Heart right ventricle (tissue), 16 donors: ENCODE results near the gene AQP7. TPM values are rescaled to one million over a fixed set of nuclear protein-coding genes. Genes with fewer than 3 reads are reported as not detected.

Source experiments
- ATAC-seq, 8 donors: fragments of 200-7000 bp; cut with Tn5 transposase; one replicate each; pipeline ENCODE4 v1.9.1; 2020; ENCODE audit warnings: mild to moderate bottlenecking in 8 of 8, moderate library complexity in 8 of 8, moderate number of reproducible peaks in 1 of 8
- DNase-seq, 2 donors: peaks; one replicate each; pipeline ENCODE4 v3.0.0-alpha.2; 2020
- H3K27ac ChIP-seq, 10 donors: fragments of 200-600 bp; sonication (generic) in 2 of 10; one replicate each; pipeline versions ENCODE4 v1.5.0 to v1.8.0; 2020 to 2022; ENCODE audit warnings: mild to moderate bottlenecking in 3 of 10
- H3K27me3 ChIP-seq, 7 donors: fragments of 200-600 bp; one replicate each; pipeline ENCODE4 v1.8.0; 2021 to 2022; ENCODE audit warnings: mild to moderate bottlenecking in 2 of 7
- H3K36me3 ChIP-seq, 9 donors: fragments of 200-600 bp; sonication (generic) in 1 of 9; one replicate each; pipeline versions ENCODE4 v1.5.0 to v1.8.0; 2020 to 2022; ENCODE audit warnings: mild to moderate bottlenecking in 2 of 9
- H3K4me1 ChIP-seq, 9 donors: fragments of 200-600 bp; sonication (generic) in 1 of 9; one replicate each; pipeline versions ENCODE4 v1.5.0 to v1.8.0; 2020 to 2022; ENCODE audit warnings: mild to moderate bottlenecking in 4 of 9
- H3K4me3 ChIP-seq, 10 donors: fragments of 200-600 bp; sonication (generic) in 2 of 10; one replicate each; pipeline versions ENCODE4 v1.5.0 to v1.8.0; 2020 to 2022; ENCODE audit warnings: mild to moderate bottlenecking in 7 of 10, moderate library complexity in 2 of 10
- H3K9me3 ChIP-seq, 11 donors: fragments of 200-600 bp in 10 of 11; sonication (generic) in 2 of 11; one replicate each; pipeline versions ENCODE4 v1.5.0 to v1.8.0; 2013 to 2022; ENCODE audit warnings: mild to moderate bottlenecking in 2 of 11, control low read depth in 1 of 11, moderate library complexity in 1 of 11
- WGBS, 2 donors: extraction: QIAGEN DNeasy Blood & Tissue Kit; methylation state at CpG; one replicate each; pipeline ENCODE4 v1.1.7; 2013; ENCODE audit warnings: inconsistent platforms in 1 of 2; 5-methylcytosine and 5-hydroxymethylcytosine counted together
- intact Hi-C, 10 donors: fragments of 100-400 bp; cut with DNase I; formaldehyde crosslinking; loops; one replicate each; pipeline versions ENCODE4 v1.11.1 to v1.14.2; 2022
- polyA plus RNA-seq, 2 donors: library from polyadenylated mRNA; stranded (reverse); fragments of 200-250 nt; gene quantifications; one replicate each; pipeline ENCODE4 v1.2.3, GENCODE V29; 2013
- total RNA-seq, 10 donors: library from RNA; stranded (reverse); fragmentation: NEBNext Ultra II Directional in 3 of 10; extraction: Animal tissue kit (Norgen Biotek cat#: 25700) in 3 of 10; gene quantifications; one replicate each; pipeline versions ENCODE4 v1.2.1 to v1.2.4, GENCODE V29; 2021 to 2023
- TF ChIP-seq, protein P1 (sequence below), 9 donors: fragments of 200-600 bp; sonication (generic) in 2 of 9; IDR thresholded peaks; one replicate each; pipeline versions ENCODE4 v1.5.0 to v1.8.0; 2021 to 2022; ENCODE audit warnings: antibody characterized with exemption in 9 of 9, mild to moderate bottlenecking in 5 of 9, moderate library complexity in 1 of 9
- donor health status: Arrhythmogenic right ventricular cardiomyopathy.
- donor health status: ischemic (EF 13 %, LVEDD 7.1; RV severe dilation, severe dysfunction).
- donor health status: healthy with polysubstance abuse.
- donor health status: DM: no; HTN: yes; CAD: no.
- donor health status: DM: no; HTN: no; CAD: no.
- donor health status: ischemic (EF 25% LVEDD 6.9; RV normal size, moderate dysfunction).
- donor health status: ischemic (EF 25% LVEDD 5.7; RV mildly dilated, moderate dysfunction).
- donor health status: healthy.
- donor health status: DM: yes; HTN: yes; CAD: no.
- donor health status: Ischemic cardiomyopathy.
- donor health status: ischemic (EF 35%, LVEDD 5.7; RV mildly dilated, moderate dysfunction).
- donor health status: nonischemic (EF 11% LVEDD 7.7; RV severe dilation, severe dysfunction).
- donor health status: DM: yes; HTN: yes; CAD: no.
- donor health status: PGD.
- donor health status: ischemic (EF 29% LVEDD 5.4; RV normal size, mild dysfunction).
- donor health status: nonischemic (EF 23%, LVEDD 6.1; RV moderate dilation, normal function).

Gene AQP7
- total and polyA plus RNA-seq, 12 donors, result 28.2 to 255 (median 133) TPM

DNA sequence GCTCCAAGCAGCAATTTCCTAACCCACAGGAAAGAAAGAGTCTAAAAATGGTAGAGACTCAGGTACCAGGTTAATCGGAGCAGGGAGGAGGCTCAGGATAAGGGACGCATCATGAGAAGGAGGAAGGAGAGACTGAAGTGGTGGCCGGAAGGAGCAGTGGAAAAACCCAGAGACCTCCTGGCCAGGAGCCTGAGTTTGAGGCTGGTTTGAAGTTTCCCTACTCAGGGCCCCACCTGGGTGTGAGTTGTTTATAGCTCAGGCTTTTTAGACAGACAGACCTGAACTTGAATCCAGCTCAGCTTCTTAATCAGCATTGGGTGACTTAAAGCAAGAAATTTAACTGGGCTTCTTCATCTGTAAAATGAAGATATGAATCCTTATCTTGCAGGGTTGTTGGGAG lies 11.9 kb upstream of the AQP7 start:
- H3K27ac ChIP-seq, result no peak overlapping the region
- TF ChIP-seq, protein P1, sequence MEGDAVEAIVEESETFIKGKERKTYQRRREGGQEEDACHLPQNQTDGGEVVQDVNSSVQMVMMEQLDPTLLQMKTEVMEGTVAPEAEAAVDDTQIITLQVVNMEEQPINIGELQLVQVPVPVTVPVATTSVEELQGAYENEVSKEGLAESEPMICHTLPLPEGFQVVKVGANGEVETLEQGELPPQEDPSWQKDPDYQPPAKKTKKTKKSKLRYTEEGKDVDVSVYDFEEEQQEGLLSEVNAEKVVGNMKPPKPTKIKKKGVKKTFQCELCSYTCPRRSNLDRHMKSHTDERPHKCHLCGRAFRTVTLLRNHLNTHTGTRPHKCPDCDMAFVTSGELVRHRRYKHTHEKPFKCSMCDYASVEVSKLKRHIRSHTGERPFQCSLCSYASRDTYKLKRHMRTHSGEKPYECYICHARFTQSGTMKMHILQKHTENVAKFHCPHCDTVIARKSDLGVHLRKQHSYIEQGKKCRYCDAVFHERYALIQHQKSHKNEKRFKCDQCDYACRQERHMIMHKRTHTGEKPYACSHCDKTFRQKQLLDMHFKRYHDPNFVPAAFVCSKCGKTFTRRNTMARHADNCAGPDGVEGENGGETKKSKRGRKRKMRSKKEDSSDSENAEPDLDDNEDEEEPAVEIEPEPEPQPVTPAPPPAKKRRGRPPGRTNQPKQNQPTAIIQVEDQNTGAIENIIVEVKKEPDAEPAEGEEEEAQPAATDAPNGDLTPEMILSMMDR (IDR thresholded peaks at IDR 0.05), result no peak
- H3K4me1 ChIP-seq, result peaks cover 4 to 14% (median 8%) of the 10 kb centered on the region in 9 donors
- no peaks in the 10 kb centered on the region for H3K36me3 ChIP-seq
- DNase-seq, result no peak
- intact Hi-C loops, result loop anchor here in 4 of 10 donors (2.0 to 5.0 kb wide), 3 partner anchors 33 to 39 kb away; partner anchors contain the start of gene AQP3 (in 1 of the 4)
- no peaks in the 10 kb centered on the region for H3K9me3 ChIP-seq
- H3K27me3 ChIP-seq, result no peaks in the 10 kb centered on the region
- no peak for ATAC-seq
- no peak overlapping the region for H3K4me3 ChIP-seq
- WGBS, 2 donors, result 49 to 51% methylated on average over 3 of the region's 3 CpGs

DNA sequence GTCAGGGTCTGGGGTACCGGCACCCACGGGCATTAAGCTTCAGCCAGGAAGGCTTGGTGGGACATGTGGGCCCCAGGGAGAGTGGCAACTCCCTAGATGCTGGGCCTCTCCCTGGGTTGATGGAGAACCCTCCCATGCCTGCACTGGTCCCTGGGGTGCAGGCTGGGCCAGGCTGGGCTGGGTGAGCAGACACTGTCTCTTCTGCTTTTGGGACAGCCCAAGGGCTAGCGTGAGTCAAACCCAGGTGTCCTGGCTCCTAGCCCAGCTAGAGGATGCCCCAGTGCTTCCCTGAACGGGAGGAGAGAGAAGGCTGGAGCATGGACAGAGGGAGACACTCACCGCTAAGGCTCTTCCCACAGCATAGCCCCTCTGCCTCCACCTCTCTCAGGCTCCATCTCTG lies 5.7 kb upstream of the AQP7 start:
- DNase-seq (no peak), ATAC-seq (peak in 1 of 8 donors; percentile 32)
- Histone ChIP-seq H3K4me1 (peaks cover 5 to 31% (median 20%) of the 10 kb centered on the region in 9 donors), H3K36me3 (no peaks in the 10 kb centered on the region), H3K4me3 (no peak overlapping the region), H3K9me3 (no peaks in the 10 kb centered on the region), H3K27me3 (no peaks in the 10 kb centered on the region), H3K27ac (no peak overlapping the region)
- TF ChIP-seq, protein P1 (IDR thresholded peaks at IDR 0.05), result no peak
- 64 to 76% methylated on average over 5 of the region's 5 CpGs for WGBS, 2 donors
- intact Hi-C loops, result loop anchor here in 5 of 10 donors (5.0 to 10.0 kb wide), 4 partner anchors 36 to 107 kb away; partner anchors contain the start of gene AQP3 (in 2 of the 5)

DNA sequence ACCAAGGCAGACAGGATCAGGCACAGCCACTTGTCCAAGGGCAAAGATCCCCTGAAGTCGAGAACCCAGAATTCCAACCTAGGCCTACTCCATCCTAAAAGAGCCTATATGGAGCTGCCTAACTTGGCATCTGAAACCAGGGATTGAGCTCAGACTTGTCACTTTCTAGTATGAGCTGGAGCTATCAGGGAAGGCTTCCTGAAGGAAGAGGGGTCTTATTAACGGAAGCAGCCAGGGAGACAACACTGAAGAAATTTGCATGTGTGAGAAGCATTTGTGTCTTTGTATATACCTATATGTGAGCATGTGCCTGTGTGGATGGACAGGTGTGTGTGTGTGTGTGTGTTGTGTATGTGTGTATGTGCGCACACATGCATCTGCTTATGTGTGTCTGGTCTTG lies 4.7 kb upstream of the AQP7 start:
- no peaks in the 10 kb centered on the region for H3K27me3 ChIP-seq
- TF ChIP-seq, protein P1 (IDR thresholded peaks at IDR 0.05), result no peak
- ATAC-seq, result no peak
- H3K4me3 ChIP-seq, result no peak overlapping the region
- no peaks in the 10 kb centered on the region for H3K9me3 ChIP-seq
- intact Hi-C loops, result loop anchor here in 5 of 10 donors (2.0 to 10.0 kb wide), 5 partner anchors 35 to 108 kb away; partner anchors contain the start of gene AQP3 (in 2 of the 5)
- H3K36me3 ChIP-seq, result no peaks in the 10 kb centered on the region
- no peak overlapping the region for H3K27ac ChIP-seq
- WGBS, 2 donors, result 98 to 99% methylated on average over 3 of the region's 3 CpGs
- peaks cover 10 to 41% (median 30%) of the 10 kb centered on the region in 9 donors for H3K4me1 ChIP-seq
- no peak for DNase-seq

GRCh38 chr9:33404788-33405362 lies 2.5 kb upstream of the AQP7 start:
- peaks cover 0 to 6% (median 0%) of the 10 kb centered on the region in 9 donors for H3K36me3 ChIP-seq
- peaks cover 10 to 59% (median 39%) of the 10 kb centered on the region in 9 donors for H3K4me1 ChIP-seq
- TF ChIP-seq, protein P1 (IDR thresholded peaks at IDR 0.05), result no peak
- ATAC-seq, result peak in 6 of 8 donors; percentile 16 to 61 (median 42)
- WGBS, 2 donors, result 90% methylated on average over 4 of the region's 4 CpGs
- no peaks in the 10 kb centered on the region for H3K27me3 ChIP-seq
- no peak overlapping the region for H3K4me3 ChIP-seq
- intact Hi-C loops, result loop anchor here in 5 of 10 donors (2.0 to 10.0 kb wide), 6 partner anchors 33 to 110 kb away; partner anchors contain the start of gene AQP3 (in 2 of the 5)
- DNase-seq, result no peak
- peak overlapping the region in 8 of 10 donors; percentile 84 to 96 (median 92) for H3K27ac ChIP-seq
- H3K9me3 ChIP-seq, result no peaks in the 10 kb centered on the region
